Measurements from ENCODE around the gene PJA1. TPM values are rescaled to one million over a fixed set of nuclear protein-coding genes. Genes with fewer than 3 reads are reported as not detected.

The PJA1 gene
- polyA plus RNA-seq, 2 of the 4 experiments (the other 2 are of a cell fraction): 19.6 to 20.2 TPM

GRCh38 chrX:69144838-69145680 lies 20.2 kb downstream of the PJA1 start:
- FAIRE-seq: no peak
- Histone ChIP-seq H3K4me3 (no peak overlapping the region), H3K9me3 (no peaks in the 10 kb centered on the region), H3K27ac (no peak overlapping the region), H3K4me2 (no peak overlapping the region), H3K4me1 (no peaks in the 10 kb centered on the region; the same call in 2 of the 3 replicates)
- ChIA-PET CTCF (interaction anchor here (0.6 to 1.3 kb wide), 2 partner anchors 9 to 60 kb away, joined by 3 to 6 read pairs; no protein-coding TSS in a partner anchor), POLR2A (interaction anchor here (0.7 kb wide), 1 partner anchor 11 kb away, joined by 10 read pairs; no protein-coding TSS in a partner anchor)
- no peak for ATAC-seq
- no peak for TF ChIP-seq RNF2 (IDR thresholded peaks at IDR 0.05; ENCODE audit: borderline replicate concordance, low read depth)
- no peak for TF ChIP-seq RFX5 (IDR thresholded peaks at IDR 0.05)
- TF ChIP-seq ZFP36 (IDR thresholded peaks at IDR 0.05; ENCODE audit: borderline replicate concordance, partially characterized antibody): no peak
- TF ChIP-seq HOXA7 (CRISPR knock-in tag; IDR thresholded peaks at IDR 0.05): no peak
- no peak for TF ChIP-seq KDM5A (IDR thresholded peaks at IDR 0.05)
- no peak for TF ChIP-seq SREBF2 (IDR thresholded peaks at IDR 0.05)
- WGBS (ENCODE audit: missing lambda C conversion rate): 48% methylated on average over 6 of the region's 7 CpGs
- no peak for DNase-seq (ENCODE audit: low read depth in 1 of 2, low spot score in 1 of 2)

- ATAC-seq (no peak), DNase-seq (ENCODE audit: low read depth in 1 of 2, low spot score in 1 of 2) (no peak), FAIRE-seq (no peak)
- Histone ChIP-seq H3K4me2 (no peak overlapping the region), H3K4me3 (no peak overlapping the region), H3K27ac (no peak overlapping the region), H3K4me1 (no peaks in the 10 kb centered on the region), H3K9me3 (no peaks in the 10 kb centered on the region)
- POLR2A ChIA-PET: no interaction called here
- WGBS (ENCODE audit: missing lambda C conversion rate): 62% methylated on average over 7 of the region's 7 CpGs
- no peak for TF ChIP-seq RNF2 (IDR thresholded peaks at IDR 0.05; ENCODE audit: borderline replicate concordance, low read depth)
- no peak for TF ChIP-seq ZC3H11A (IDR thresholded peaks at IDR 0.05)
- no peak for TF ChIP-seq RAD21 (conservative IDR thresholded peaks at IDR 0.05 in 1 of 2, IDR thresholded peaks at IDR 0.05 in 1 of 2)
- no peak for TF ChIP-seq HEYL (CRISPR knock-in tag; IDR thresholded peaks at IDR 0.05)
- TF ChIP-seq NR3C1 (IDR thresholded peaks at IDR 0.05): no peak
- no peak for TF ChIP-seq HOXB13 (CRISPR knock-in tag; IDR thresholded peaks at IDR 0.05; ENCODE audit: low read depth)
- TF ChIP-seq TP53 (CRISPR knock-in tag; IDR thresholded peaks at IDR 0.05): no peak
- no peak for TF ChIP-seq FOXS1 (CRISPR knock-in tag; IDR thresholded peaks at IDR 0.05)
- TF ChIP-seq ZFP36 (IDR thresholded peaks at IDR 0.05; ENCODE audit: borderline replicate concordance, partially characterized antibody): no peak
- CTCF ChIA-PET: no interaction called here
Observed at GRCh38 chrX:69143530-69143929, 21.7 kb downstream of the PJA1 start.

- 100% methylated on average over 1 of the region's 12 CpGs for WGBS (ENCODE audit: missing lambda C conversion rate)
- ChIA-PET CTCF (no interaction called here), POLR2A (no interaction called here)
- DNase-seq (ENCODE audit: low read depth in 1 of 2, low spot score in 1 of 2): no peak
- no peak for FAIRE-seq
- no peaks in the 10 kb centered on the region for H3K4me1 ChIP-seq
- no peak overlapping the region for H3K4me2 ChIP-seq
- H3K27ac ChIP-seq: no peak overlapping the region
- no peak for ATAC-seq
- no peak for TF ChIP-seq HEYL (CRISPR knock-in tag; IDR thresholded peaks at IDR 0.05)
- no peak for TF ChIP-seq USF2 (IDR thresholded peaks at IDR 0.05)
- no peak for TF ChIP-seq NFE2L2 (conservative IDR thresholded peaks at IDR 0.05; ENCODE audit: low read length)
- no peak for TF ChIP-seq KDM5A (IDR thresholded peaks at IDR 0.05)
- TF ChIP-seq REST (IDR thresholded peaks at IDR 0.05): no peak
- TF ChIP-seq RNF2 (IDR thresholded peaks at IDR 0.05; ENCODE audit: borderline replicate concordance, low read depth): no peak
- no peak for TF ChIP-seq BCL3 (IDR thresholded peaks at IDR 0.05)
- TF ChIP-seq SMC3 (IDR thresholded peaks at IDR 0.05): no peak
- no peak for TF ChIP-seq RFX5 (IDR thresholded peaks at IDR 0.05)
- H3K4me3 ChIP-seq: no peak overlapping the region
- no peaks in the 10 kb centered on the region for H3K9me3 ChIP-seq
Observed at GRCh38 chrX:69142788-69143469, 22.3 kb downstream of the PJA1 start.
